ENCODE data around the gene KBTBD2.
"Not testable (repeated sequence)": the region's sequence is repeated elsewhere in the genome, so short reads cannot be mapped to it uniquely, and the experiment has no call there.

KBTBD2 gene

DNA sequence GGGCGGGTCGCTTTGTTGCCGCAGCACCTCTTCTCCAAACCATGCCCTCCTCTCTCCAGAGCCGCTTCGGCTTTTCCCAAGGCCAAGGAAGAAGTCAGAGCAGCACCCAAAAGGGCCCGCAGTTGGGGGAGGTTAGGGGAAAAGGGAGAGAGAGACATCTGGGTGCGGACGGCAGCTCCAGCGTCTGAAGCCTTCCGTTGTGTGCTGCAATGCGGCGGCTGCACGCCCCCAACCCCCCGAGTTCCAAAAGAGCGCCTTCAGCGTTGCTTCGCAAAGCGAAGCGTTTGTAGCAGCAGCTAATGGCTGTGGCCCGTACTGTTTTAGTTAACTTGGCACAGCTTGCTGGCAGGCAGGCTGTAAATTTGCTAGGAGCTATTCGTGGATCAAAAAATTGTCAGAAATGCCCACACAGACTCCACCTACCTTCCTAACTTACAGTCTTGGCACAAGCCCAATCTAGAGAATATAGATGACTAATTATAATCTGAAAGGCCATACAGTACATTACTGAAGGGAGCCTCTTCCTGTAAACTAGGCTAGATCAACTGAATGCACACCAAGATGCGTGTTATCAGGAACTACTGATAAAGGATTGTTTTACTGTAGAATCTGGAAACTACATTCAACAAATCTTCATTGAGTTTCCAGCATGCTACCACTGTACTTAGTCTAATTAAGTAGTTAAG is 1.1 kb upstream of the KBTBD2 start:
- DNase-seq: peak; percentile 13 to 28 (median 19)

DNA sequence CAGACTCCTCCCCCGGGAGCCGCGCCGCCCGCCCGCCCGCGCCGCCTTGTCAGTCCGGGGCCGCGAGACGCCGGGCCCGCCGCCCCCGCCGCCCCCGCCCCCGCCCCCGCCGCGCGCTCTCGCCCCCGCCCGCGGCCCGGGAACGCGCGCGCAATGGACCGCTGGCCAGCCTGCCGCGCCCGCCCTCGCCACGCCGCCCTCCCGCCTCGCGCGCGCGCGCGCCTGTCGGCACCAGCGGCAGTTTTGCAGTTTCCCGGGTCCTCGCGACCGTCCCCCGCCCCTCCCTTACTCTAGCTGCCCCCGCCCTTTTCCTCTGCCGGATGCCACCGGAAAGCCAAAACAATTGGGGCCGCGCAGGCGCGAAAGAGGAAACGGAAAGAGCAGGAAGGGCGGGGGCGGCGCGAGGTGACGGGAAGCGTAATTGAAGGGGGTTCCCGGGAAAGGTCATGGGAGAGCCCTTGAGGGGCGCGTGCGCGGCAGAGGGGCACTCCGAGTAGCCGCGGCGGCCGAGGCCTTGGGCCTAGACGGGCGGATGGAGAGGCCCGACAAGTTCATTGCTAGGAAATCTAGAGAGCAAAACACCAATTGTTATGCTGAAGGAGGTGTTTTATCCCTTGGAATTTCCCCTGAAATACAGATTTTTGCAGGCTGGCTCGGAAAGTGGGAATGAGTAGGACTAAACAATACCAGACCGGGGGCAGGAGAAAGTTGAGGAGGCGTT is 400 bp upstream of the KBTBD2 start:
- peak; percentile 88 to 95 (median 93) for DNase-seq

- no peak for DNase-seq
Observed at GRCh38 chr7:32890793-32891042, 842 bp downstream of the KBTBD2 start.

GRCh38 chr7:32890010-32890792 is 1.4 kb downstream of the KBTBD2 start:
- peak in 1 of 4 experiments; percentile 12 for DNase-seq

GRCh38 chr7:32888505-32888904 is 3.1 kb downstream of the KBTBD2 start:
- no peak for DNase-seq

GRCh38 chr7:32887395-32887794 is 4.2 kb downstream of the KBTBD2 start:
- DNase-seq: no peak

GRCh38 chr7:32881074-32881982 is 10.2 kb downstream of the KBTBD2 start:
- no peak for DNase-seq

- no peak for DNase-seq
Observed at GRCh38 chr7:32879460-32879859, 12.1 kb downstream of the KBTBD2 start.

GRCh38 chr7:32878023-32878422 is 13.5 kb downstream of the KBTBD2 start:
- not testable (repeated sequence) for DNase-seq

DNA sequence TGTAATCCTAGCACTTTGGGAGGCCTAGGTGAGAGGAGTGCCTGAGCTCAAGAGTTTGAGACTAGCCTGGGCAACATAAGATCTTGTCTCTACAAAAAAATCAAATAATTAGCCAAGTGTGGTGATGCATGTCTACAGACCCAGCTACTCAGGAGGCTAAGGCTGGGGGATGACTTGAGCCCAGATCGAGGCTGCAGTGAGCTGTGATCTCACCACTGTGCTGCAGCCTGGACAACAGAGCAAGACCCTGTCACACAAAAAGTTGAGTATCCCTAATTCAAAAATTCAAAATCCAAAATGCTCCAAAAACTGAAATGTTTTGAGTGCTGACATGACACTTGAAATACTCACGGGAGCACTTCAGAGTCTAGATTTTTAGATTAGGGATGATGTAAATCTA is 19.1 kb downstream of the KBTBD2 start:
- no peak for DNase-seq

DNA sequence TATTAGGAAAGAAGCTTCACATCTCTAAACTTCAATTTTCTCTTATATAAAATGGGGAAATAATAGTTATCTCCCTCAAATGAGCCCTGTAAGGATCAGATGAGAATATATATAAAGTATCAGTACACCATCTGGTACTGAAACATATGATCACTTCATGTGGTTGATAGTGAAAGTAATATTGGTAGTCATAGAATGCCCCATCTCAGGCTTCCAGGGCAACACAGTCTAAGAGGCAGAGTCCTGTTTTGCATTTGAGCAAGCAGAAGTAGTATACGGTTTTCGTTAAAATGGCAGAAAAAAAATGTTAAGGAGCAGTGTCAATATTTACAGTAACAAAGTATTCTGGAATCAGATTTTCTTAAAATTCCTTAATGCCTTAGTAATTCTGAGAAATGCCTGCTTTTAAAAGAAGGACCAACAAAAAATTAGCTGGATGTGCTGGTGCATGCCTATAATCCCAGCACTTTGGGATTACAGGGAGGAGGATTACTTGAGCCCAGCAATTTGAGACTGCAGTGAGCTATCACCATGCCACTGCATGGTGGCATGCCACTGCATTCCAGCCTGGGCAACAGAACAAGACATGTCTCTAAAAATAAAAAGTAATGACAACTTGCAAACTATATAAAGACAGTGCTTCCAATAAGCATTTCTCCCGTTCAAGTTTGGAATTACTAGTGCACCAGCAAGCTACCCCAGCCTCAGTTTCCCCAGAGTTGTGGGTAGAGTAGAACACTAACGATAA is 19.8 kb downstream of the KBTBD2 start:
- DNase-seq: no peak

DNA sequence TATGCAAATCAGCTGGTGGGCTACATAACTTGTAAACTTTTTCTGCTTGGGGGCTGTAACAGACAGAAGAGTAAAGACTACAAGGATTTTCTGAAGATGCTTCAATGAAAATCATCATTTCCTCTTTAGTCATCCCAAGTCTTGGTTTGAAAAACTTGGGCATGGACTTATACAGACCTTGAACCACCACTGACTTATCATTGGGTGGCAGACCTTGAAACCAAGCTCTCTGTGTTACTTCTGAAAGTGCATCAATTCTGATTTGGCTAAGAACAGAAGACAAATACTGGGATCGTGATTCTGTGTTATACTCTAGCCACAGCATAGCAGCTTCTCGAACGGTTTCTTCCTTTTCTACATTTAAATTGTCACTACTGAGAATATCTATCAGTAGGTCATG is 21.3 kb downstream of the KBTBD2 start:
- DNase-seq: no peak

GRCh38 chr7:32869716-32870115 is 21.8 kb downstream of the KBTBD2 start:
- no peak for DNase-seq

DNA sequence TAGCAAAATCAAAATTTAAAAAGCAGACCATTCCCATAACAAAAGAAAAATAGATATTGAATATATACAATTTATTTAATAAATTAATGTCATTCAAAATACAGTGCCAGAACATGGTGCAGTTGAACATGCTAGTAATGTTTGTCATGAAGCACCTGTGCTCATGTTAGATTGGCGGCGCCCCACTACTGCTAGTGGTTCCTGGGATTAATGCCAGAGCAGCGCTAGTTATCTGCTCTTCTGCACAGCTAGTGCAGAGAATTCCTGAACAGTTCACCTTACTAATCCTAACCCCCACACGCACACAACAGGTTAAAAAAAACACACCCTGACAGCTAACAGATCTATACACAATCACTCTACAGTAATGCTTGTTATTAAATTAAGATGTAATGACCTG is 23.4 kb downstream of the KBTBD2 start:
- no peak for DNase-seq

- no peak for DNase-seq
Observed at GRCh38 chr7:32865448-32866030, 26.0 kb downstream of the KBTBD2 start.

DNA sequence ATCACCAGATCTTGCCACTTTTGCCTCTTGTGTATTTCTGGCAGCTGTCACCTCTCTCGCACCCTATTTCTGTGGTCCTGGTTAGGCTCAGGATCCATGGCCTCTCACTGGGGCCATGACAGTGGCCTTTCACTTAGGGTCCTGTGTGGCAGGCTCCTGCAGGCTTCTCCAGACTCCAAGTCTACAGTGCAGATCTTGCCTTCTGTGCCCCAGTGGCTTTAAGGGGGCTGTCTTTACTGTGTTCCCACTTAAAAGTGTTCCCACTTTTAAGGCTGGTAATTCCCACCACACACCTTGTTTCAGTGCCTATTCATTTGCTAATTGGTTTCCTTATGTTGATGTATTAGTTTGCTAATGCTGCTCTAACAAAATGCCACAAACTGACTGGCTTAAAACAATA is 27.7 kb downstream of the KBTBD2 start:
- DNase-seq: not testable (repeated sequence)

GRCh38 chr7:32860090-32860489 is 31.5 kb downstream of the KBTBD2 start:
- no peak for DNase-seq

- DNase-seq: no peak
Observed at GRCh38 chr7:32858648-32859047, 32.9 kb downstream of the KBTBD2 start.

- DNase-seq: not testable (repeated sequence)
Observed at GRCh38 chr7:32857063-32857462, 34.5 kb downstream of the KBTBD2 start.

DNA sequence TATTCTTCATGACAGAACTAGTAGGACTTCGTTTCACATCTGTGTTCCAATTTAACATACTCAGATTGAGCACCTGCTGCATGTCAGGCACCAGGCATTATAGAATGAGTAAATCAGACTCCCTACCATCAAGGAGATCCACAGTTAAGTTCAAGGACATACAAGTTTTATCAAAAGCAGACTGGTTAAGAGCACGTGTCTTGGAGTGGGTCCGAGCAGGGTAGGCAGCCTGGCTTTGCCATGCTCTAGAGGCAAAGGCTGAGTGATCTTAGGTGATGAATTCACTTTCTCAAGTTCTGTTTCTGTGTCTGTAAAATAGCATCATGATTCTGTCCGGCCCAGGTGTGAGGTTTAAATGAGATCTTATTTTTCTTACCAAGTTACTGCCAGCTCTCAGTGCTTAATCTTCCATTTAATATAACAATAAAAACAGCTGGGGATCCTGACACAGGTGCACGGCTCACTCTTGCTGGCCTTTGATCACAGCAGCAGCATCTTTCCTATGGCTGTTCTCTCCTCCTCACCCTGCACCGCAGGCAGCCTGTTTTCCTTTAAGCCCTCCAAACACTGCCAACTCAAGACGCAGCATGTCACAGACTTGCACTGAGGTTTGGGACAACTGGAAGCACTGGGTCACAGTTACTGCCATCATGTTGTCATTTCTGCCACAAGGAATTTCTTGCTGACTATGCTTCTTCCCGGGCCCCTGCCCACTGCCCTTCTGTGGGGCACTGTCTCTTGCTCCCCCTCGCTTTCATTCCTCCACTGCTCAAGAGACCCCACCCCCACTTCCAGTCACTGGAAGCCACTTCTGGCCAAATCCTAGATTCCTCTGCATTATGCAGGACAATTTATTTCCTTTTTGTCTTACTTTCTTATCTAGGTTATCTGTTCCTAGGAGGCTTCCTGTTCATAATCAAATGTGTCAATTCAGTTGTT is 35.5 kb downstream of the KBTBD2 start:
- DNase-seq: not testable (repeated sequence)

DNA sequence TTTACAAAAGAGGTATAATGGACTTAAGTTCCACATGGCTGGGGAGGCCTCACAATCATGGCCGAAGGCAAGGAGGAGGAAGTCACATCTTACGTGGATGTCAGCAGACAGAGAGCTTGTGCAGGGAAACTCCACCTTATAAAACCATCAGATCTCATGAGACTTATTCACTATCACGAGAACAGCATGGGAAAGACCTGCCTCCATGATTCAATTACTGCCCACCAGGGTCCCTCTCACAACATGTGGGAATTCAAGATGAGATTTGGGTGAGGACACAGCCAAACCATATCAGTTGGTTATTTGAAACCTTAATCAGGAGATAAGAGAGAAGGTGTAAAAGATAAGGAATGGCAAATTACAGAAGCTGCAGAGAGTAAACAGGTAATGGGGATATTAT is 40.9 kb downstream of the KBTBD2 start:
- not testable (repeated sequence) for DNase-seq

All from activated CD4-positive, CD25-positive, alpha-beta regulatory T cell (primary cell).